ENCODE data around the gene ADGRL3. TPM values are rescaled to one million over a fixed set of nuclear protein-coding genes. Genes with fewer than 3 reads are reported as not detected.

Gene ADGRL3
- total RNA-seq, 4 donors from 2014 or later, result 6.5 to 19.0 (median 14.0) TPM

- Histone ChIP-seq H3K36me3 (no peaks in the 10 kb centered on the region), H3K27me3 (no peaks in the 10 kb centered on the region), H3K27ac (no peak overlapping the region), H3K4me3 (no peak overlapping the region), H3K9me3 (no peaks in the 10 kb centered on the region), H3K4me1 (no peaks in the 10 kb centered on the region)
- WGBS, result 56% methylated on average over 1 of the region's 1 CpG
- TF ChIP-seq CTCF (IDR thresholded peaks at IDR 0.05), result no peak
- TF ChIP-seq POLR2AphosphoS5 (IDR thresholded peaks at IDR 0.05), result no peak
- no peak for TF ChIP-seq POLR2A (IDR thresholded peaks at IDR 0.05)
- no peak for TF ChIP-seq EP300 (IDR thresholded peaks at IDR 0.05)
- DNase-seq (ENCODE audit: low spot score in 2 of 2), result no peak
Measured at GRCh38 chr4:61666244-61666643, 466.1 kb downstream of the ADGRL3 start.

GRCh38 chr4:61671599-61671998 lies 471.5 kb downstream of the ADGRL3 start:
- Histone ChIP-seq H3K36me3 (no peaks in the 10 kb centered on the region), H3K4me1 (no peaks in the 10 kb centered on the region), H3K27me3 (no peaks in the 10 kb centered on the region), H3K4me3 (no peak overlapping the region), H3K9me3 (no peaks in the 10 kb centered on the region), H3K27ac (no peak overlapping the region)
- 76% methylated on average over 1 of the region's 1 CpG for WGBS
- TF ChIP-seq CTCF (IDR thresholded peaks at IDR 0.05) (no peak), EP300 (IDR thresholded peaks at IDR 0.05) (no peak), POLR2AphosphoS5 (IDR thresholded peaks at IDR 0.05) (no peak), POLR2A (IDR thresholded peaks at IDR 0.05) (no peak)
- DNase-seq (ENCODE audit: low spot score in 2 of 2), result no peak

GRCh38 chr4:61675464-61675863 lies 475.3 kb downstream of the ADGRL3 start:
- no peak for DNase-seq (ENCODE audit: low spot score in 2 of 2)
- Histone ChIP-seq H3K36me3 (no peaks in the 10 kb centered on the region), H3K9me3 (no peaks in the 10 kb centered on the region), H3K4me1 (no peaks in the 10 kb centered on the region), H3K27ac (no peak overlapping the region), H3K27me3 (no peaks in the 10 kb centered on the region), H3K4me3 (no peak overlapping the region)
- TF ChIP-seq POLR2A (IDR thresholded peaks at IDR 0.05) (no peak), EP300 (IDR thresholded peaks at IDR 0.05) (no peak), CTCF (IDR thresholded peaks at IDR 0.05) (no peak), POLR2AphosphoS5 (IDR thresholded peaks at IDR 0.05) (no peak)
- 93% methylated on average over 2 of the region's 2 CpGs for WGBS

DNA sequence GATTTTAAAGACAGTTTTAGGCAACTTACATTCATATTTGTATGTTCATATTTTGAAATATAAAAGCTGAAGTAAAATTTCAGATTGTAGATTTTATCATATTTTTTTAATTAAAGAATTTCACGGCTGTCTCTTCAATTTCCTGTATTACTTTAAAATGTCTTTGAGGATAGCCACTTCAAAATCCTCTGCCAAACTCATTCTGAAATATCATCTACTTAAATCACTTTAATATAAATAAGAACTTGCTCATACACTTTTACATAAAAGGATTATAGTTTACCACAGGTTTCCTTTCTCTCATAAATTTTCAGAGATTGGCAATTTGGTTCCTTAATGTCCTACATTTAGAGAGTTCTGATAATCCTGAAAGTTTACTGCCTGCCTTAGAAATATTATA lies 478.2 kb downstream of the ADGRL3 start:
- Histone ChIP-seq H3K4me1 (no peaks in the 10 kb centered on the region), H3K27me3 (no peaks in the 10 kb centered on the region), H3K27ac (no peak overlapping the region), H3K36me3 (no peaks in the 10 kb centered on the region), H3K9me3 (no peaks in the 10 kb centered on the region), H3K4me3 (no peak overlapping the region)
- TF ChIP-seq CTCF (IDR thresholded peaks at IDR 0.05) (no peak), EP300 (IDR thresholded peaks at IDR 0.05) (no peak), POLR2A (IDR thresholded peaks at IDR 0.05) (no peak), POLR2AphosphoS5 (IDR thresholded peaks at IDR 0.05) (no peak)
- WGBS, result 69% methylated on average over 1 of the region's 1 CpG
- DNase-seq (ENCODE audit: low spot score in 2 of 2), result no peak

DNA sequence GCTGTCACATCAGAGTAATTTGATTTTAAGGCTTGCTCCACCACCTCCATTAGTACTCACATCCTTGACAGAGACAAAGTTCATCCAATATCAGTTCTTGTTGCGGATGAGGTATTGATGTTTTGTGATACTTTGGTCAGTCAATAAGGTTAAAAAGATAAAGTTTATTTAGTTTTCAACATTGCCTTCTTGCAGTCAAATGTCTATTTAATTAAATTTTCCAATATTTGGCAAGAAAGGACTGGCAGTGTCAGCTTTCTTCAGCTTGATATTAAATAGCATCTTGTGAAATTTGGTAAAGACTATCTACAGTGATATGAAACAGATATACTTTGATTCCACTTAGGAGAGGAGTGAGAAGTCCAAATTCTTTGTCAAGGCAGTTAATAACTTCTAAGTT lies 493.4 kb downstream of the ADGRL3 start:
- no peaks in the 10 kb centered on the region for H3K9me3 ChIP-seq
- 93% methylated on average over 1 of the region's 1 CpG for WGBS
- no peaks in the 10 kb centered on the region for H3K36me3 ChIP-seq
- no peaks in the 10 kb centered on the region for H3K27me3 ChIP-seq
- H3K4me1 ChIP-seq, result no peaks in the 10 kb centered on the region
- H3K27ac ChIP-seq, result no peak overlapping the region
- TF ChIP-seq CTCF (IDR thresholded peaks at IDR 0.05), result no peak
- TF ChIP-seq EP300 (IDR thresholded peaks at IDR 0.05), result no peak
- no peak for TF ChIP-seq POLR2AphosphoS5 (IDR thresholded peaks at IDR 0.05)
- TF ChIP-seq POLR2A (IDR thresholded peaks at IDR 0.05), result no peak
- no peak overlapping the region for H3K4me3 ChIP-seq
- DNase-seq (ENCODE audit: low spot score in 2 of 2), result no peak

Measured in suprapubic skin (tissue), 4 donors.